ENCODE data around the gene MAP3K3.

MAP3K3 gene

DNA sequence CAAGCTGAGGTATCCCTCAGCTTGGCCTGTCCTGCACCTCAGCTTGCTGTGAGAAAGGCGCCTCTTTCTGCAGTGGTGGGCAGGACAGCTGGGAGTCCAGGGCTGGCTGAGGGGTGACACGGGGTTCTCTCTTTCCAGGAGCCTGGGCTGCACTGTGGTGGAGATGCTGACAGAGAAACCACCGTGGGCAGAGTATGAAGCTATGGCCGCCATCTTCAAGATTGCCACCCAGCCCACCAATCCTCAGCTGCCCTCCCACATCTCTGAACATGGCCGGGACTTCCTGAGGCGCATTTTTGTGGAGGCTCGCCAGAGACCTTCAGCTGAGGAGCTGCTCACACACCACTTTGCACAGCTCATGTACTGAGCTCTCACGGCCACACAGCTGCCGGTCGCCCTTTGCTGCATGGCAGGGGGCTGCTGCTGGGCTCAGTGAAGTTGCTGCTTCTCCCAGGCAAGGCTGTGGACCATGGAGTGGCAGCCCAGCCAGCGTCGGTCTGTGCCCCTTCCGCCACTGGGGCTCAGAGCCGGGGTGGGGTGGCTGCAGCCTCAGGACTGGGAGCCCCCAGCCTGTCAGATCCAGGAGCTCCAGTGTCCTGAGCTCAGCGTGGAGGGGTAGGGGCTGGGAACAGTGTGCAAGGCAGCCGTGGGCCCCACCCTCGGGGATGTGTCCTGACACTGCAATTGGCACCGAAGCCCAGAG, 71.3 kb downstream of the MAP3K3 start:
- no peak for DNase-seq (ENCODE audit: low read depth in 2 of 2, low spot score in 1 of 2)

DNA sequence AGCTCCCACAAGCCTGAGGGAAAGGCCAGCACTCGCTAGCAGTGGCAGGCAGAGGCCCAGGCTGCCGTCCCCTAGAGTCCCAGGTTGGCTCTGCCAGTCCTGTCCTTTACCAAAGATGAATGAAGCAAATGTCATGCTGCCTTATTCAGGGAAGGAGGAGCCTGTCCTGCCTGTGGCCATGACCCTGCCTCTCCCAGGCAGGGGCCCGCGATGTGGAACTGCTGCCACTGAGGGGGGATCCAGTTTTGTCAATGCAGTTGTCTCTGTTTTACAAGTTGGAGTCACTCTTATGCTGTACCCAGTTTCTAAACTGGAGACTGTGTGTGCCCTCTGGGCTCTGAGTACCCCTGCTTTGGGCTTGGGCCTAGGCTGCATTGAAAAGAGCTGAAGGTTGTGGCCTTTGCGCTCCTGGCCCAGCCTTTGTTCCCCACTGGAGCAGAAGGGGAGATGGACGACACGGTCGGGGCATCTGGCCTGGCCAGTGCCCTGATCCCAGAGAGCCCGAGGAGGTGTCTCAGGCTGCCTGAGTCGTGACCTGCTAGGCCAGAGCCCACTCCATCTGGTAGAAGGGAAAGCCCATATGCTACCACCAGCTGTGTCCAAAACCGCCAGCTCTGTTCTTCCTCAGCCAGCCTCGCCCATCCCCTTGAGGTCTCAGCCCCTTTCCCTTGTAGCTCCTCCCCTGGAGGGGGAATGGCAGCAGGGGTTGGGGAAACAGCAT, 72.2 kb downstream of the MAP3K3 start:
- no peak for DNase-seq (ENCODE audit: low read depth in 2 of 2, low spot score in 1 of 2)

DNA sequence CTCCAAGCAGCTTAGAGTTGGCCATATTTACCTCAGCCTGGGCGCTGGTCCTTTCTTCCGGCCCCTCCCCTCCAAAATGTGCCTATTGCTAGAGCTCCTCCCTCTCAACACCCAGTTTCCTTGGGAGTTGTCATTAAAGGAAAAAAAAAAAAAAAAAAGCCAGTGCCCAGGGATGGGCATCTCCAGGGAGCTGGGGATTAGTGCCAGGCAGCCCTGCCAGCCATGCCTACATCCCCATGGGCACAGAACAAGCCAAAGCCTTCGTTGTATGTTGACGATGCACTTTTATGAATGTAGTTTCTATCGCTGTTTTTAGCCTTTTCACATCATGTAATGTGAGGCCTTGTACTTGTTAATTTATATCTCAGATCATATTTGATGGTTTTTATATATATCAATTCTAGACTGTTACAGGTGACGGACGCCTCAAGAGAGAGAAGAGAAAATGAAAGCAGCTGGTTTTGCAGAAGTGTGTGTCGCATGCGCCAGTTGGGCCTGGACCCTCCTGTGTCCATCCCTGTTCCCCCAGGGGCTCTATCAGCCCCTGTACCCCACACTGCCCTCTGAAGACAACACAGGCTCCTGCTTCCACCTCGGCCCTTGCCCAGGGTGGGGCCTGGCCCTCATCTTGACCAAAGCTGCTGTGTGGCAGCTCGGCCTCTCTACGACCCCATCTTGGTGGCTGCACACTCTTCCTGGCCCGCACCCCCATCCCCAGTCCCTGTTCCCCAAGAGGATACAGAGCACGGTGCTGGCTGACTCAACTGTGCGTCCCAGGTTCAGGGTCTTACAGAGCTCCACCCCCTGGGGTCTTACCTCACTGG, 72.9 kb downstream of the MAP3K3 start:
- no peak for DNase-seq (ENCODE audit: low read depth in 2 of 2, low spot score in 1 of 2)

DNA sequence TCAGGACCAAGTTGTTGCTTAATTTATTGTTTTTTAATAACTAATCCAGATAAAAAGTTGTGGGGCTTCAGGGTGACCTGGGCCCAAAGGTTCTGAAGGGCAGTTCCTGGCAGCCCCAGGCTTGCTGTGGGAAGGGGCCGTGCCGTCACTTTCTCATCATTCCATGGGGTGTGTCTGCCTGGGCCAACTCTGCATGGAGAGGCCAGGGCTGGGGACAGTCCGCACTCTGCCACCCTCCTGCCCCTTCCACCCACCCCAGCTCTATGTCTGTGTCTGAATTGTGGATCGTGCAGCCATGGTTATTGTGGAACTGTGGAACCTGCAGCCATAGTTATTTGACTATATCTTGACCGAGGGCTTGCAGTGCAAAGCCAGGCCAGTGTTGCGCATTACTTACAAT, 73.7 kb downstream of the MAP3K3 start:
- DNase-seq (ENCODE audit: low read depth in 2 of 2, low spot score in 1 of 2): no peak

DNA sequence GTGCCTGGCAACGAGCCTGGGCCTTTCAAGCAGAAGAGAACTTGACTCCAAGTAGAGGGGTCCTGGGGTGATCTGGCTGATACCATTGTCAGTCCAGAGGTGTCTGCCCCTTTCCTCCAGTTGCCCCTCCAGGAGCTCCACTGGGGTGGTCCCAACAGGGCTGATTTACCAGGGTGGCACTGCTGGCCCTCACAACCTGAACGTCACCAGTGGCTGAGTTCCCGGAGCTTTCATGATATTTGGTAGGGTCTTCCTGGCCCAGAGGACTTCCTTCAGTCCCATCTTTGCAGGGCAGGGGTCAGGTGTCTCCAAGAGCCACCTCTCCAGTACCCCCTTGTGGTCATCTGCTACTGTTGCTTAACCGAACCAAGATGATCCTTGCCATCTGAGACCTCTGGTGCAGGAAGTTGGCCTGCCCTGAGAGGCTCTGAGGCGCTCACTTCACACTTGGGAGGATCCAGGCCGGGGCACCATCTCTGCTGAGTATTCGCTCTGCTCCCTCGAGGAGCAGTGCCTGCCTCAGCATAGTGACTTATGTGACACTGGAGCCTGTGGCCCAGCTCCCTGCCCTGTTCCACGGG, 74.3 kb downstream of the MAP3K3 start:
- DNase-seq (ENCODE audit: low read depth in 2 of 2, low spot score in 1 of 2): no peak

DNA sequence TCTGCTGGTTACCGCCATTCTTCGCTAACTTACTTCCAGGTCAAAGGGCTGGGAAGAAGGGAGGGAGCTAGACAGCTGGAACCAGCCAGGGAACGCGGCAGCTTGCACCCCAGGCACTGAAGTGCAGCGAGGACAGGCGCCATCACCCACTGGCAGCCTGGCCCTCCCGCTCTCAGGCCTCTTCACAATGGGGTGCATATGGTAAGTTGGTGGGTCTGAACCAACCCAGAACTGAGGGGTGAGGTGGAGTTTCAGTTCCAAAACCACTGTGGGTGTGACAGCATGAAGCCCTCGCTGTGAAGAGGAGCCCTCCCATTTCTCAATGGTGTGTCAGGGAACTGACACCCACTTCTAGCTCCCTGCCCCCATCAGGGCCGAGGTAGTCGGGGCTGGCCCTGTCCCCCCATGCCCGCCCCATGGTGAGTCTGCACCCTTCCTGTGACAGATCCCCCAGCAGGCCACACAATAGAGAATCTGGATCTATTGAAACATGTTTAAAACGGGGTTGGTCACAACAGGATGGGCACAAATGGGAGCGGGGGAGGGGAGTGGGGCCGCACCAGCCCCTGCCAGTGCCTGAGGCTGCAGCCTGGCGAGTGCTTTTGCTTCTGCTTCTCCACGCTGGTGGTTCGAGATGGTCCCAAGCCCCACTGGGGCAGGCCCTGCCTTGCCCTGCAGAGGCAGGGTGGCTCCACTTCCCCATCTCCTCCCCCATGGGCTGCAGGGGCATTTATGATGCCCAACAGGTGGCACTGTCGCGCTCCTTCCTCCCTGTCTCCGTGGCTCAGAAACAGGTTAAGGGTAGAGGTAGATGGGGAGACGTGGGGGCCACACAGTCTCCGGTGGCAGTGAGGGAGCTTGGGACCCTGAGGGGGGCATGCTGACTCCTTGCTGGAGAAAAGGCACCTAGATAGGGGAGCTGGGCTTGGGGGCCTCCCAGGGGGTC, 75.4 kb downstream of the MAP3K3 start:
- peak in 1 of 2 donors; percentile 49 for DNase-seq (ENCODE audit: low read depth in 2 of 2, low spot score in 1 of 2)

DNA sequence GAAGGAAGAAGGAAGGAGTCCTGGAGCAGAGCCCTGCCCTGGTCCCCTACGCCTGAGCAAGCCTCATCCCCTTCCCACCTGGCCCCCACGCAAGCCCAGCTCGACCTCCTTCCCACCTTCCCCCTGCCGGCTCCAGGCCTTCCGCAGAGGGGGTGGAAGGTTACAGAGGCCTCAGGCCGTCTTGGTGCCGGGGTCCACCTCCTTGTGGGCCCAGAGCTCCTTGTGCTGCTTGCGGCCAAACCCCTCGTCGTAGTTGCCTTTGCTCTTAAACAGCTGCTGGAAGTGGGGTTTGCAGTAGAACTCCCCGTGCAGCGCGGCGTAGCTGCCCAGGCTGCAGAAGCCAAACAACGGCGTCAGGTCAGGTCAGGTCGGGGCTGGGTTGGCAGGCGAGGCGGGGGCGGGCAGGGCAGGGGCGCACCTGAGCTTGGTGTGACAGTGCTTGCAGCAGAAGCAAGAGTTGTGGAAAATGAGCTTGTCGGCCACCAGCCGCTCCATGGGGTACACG, 76.2 kb downstream of the MAP3K3 start:
- DNase-seq (ENCODE audit: low read depth in 2 of 2, low spot score in 1 of 2): no peak

DNA sequence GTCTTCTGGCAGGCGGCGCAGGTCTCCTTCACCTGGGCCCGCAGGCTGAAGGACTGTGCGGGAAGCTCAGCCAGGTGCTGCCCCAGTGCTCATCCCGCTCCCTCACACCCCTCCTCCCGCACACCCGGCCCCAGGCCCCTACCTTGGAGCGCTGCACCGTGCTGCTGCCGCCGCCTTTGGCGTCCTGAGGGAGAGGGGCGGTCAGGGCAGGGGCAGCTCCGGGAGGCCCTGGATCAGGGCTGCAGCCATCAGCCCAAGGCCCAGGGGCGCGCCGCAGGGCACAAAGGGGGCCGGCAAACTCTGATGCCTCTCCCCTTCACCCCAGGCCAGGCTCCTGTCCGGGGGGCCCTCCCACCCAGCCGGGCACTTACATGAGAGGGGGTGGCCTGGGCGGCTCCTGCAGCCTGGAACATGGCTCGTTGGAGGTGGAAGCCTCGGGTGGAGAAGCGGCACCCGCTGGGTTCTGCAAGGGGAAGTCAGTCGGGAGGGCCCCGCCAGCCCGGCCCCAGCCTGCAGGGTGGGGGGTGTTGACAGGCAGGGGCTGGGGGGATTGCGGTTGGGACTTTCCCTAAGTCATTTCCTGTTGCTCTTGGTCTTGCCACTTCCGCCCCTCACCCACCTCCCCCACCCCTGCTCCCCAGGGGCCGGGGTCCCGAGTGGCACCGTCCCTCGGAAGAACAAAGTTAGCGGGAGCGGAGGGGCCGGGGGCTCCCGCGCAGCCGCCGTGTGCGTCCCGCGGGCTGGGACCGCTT, 76.8 kb downstream of the MAP3K3 start:
- peak; percentile 62 to 85 for DNase-seq (ENCODE audit: low read depth in 2 of 2, low spot score in 1 of 2)

DNA sequence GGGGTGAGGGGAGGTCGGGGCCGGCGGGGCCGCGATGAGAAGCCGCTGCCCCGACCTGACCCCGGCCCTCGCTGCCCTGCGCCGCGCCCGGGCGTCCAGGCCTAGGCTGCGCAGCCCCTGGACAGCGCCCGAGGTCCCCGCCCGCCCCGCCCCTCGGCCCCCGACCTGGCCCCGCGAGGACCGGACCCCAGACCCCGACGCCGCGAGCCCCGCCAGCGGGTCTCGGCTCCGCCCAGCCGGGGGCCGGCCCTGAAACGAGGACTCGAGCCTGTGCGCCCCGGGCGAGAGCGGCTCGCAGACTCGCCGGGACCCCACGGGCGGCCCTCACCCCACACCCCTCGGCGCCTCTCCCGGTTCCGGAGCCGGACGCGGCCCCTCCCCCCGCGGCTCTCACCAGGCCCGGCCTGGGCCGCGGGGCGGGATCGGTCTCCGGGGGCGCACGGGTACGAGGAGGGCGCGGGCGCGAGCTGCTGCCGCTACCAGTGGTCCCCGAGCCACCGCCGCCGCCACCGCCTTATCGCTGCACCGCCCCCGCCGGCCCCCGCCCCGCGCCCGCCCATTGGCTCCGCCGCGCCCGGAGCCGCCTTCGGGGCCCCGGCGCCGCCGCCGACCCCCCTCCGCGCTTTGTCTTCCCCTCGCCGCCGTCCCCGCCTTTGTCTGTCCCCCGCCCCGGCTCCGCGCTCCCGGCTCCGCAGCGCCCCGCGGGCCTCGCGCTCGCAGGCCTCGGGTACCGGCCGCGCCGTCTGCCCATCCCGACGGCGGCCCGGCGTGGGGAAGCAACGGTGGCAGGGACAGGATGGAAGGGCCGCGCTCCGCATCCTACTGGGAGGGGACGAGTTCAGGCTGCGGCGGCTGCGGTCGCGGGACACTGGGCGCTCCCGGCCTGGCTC, 77.7 kb downstream of the MAP3K3 start, which contains the start of gene LIMD2:
Gene LIMD2 (minus strand): TSS at position 488 of the 890 bp plus-strand sequence. CDS start 827 bp downstream, outside the sequence.
- DNase-seq (ENCODE audit: low read depth in 2 of 2, low spot score in 1 of 2): peak; percentile 68 to 84

DNA sequence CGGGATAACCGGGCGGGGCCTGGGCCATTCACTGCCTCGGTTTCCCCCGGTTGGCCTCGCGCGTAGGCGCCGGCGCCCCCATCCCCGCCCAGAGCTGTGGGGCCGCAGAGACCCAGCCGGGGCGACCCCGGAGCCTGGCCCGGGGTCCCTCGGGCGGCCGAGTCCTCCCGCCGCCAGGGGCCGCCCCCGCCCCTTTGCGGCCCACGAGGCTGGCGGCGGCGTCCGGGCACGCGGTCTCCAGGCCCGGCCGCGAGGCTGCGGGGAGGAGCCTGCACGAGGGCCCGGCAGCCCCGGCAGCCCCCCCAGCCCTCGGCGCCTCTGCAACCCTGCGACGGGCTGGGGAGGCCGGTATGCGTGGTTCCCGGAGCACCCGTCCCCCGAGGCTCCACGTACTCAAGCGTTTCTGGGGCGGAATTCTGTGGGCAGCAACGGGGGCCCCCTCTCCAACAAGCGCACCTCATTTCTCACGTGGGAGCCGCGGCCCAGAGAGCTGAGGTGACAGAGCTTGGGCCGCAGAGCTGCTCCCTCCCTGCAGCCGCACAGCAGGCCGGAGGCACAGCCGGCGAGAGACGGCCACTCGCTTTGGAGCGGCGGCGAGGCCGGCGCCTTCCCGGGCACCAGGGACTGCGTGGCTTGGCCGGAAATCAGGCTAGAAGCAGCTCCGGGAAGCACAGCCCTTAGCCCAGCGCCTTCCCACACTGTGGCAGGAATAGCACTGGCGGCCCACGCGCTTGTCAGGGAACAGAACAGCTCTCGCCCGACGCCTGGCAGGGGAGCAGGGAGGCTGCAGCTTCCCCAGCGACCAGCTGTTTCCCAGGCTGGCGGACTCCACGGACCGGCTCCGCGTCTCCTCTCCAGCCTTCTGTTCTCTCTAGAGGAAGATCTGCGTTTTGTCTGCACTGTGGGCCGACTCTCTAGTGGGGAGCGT, 78.6 kb downstream of the MAP3K3 start:
- DNase-seq (ENCODE audit: low read depth in 2 of 2, low spot score in 1 of 2): peak in 1 of 2 donors; percentile 22

DNA sequence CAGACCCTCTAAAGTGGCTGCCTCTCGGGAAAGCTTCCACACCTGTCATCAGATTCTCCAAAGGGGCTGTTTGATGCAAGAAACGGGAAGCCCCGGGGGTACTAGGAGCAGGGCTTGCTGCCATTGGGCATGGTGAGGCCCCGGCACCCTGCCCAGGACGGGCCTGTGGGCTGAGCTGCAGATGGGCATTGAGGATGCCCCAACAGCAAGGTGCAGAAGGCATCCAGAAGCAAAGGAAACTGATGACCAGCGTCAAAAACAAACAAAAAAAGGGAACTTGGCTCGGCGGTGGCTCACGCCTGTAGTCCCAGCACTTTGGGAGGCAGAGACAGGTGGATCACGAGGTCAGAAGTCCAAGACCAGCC, 79.2 kb downstream of the MAP3K3 start:
- DNase-seq (ENCODE audit: low read depth in 2 of 2, low spot score in 1 of 2): no peak

DNA sequence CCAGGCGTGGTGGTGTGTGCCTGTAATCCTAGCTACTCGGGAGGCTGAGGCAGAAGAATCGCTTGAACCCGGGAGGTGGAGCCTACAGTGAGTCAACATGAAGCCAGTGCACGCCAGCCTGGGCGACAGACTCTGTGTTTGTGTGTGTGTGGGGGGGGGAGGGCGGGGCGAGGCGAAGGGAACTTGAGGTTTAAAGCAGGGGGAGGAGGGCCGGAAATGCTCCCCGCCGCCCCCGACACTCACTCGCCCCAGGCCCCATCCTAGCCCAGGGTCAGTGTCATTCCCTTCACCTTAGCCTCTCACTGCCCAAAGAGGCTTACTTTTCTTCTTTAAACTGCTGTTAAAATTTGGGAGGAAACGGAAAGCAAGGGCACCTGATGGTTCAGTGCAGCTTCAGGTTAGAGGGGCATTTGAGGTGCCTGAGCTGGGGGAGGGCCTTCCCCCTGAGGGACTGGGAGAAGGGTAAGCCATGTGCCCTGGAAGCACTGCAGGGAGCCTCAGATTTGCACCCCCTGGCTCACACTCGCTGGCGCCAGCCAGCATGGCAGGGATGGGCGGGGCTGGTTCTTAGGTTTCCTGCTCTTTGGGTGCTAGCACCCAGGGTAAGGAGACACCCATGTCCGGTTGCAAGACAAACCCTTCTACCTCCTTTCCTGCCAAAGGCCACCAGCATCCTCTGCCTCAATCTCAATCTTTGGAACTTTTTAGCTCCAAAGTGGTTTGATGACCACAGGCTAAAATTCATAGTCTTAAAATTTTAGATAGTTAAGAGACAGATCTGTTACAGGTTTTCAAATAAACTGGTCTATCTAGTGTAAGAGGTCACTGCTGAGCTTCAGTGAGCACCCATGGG, 79.9 kb downstream of the MAP3K3 start:
- peak in 1 of 2 donors; percentile 60 for DNase-seq (ENCODE audit: low read depth in 2 of 2, low spot score in 1 of 2)

DNA sequence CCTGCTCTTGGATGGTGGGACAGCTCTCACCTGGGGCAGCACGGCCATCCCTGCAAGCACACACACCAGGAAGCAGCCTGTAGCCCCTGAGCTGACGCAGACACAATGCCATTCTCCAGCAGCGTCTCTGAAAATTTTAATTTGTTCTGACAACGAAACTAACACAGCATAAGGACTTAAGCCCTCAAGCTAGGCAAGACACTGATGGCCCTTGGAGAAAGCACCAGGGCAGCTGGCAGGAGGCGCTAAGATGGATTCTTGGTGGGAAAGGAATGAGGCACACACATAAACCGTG, 80.5 kb downstream of the MAP3K3 start:
- no peak for DNase-seq (ENCODE audit: low read depth in 2 of 2, low spot score in 1 of 2)

DNA sequence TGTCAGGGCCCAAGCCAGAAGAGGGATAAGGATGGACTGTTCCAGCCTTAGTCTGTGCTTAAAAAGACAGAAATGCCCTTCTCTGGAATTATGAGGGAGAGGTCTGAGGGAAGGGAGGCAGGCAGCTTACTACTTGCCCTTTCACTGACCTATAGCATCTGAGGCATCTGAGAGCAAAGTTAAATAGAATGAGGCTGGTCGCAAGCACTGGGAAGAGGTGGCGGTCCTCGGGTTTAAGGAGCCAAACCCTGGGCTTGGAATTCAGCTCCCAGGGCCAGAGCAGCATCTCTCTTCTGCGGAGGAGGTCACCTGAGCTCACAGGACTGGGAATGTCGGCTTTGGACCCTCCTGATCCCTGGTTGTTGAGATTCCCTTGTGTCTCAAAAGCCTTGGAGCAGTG, 80.8 kb downstream of the MAP3K3 start:
- no peak for DNase-seq (ENCODE audit: low read depth in 2 of 2, low spot score in 1 of 2)

DNA sequence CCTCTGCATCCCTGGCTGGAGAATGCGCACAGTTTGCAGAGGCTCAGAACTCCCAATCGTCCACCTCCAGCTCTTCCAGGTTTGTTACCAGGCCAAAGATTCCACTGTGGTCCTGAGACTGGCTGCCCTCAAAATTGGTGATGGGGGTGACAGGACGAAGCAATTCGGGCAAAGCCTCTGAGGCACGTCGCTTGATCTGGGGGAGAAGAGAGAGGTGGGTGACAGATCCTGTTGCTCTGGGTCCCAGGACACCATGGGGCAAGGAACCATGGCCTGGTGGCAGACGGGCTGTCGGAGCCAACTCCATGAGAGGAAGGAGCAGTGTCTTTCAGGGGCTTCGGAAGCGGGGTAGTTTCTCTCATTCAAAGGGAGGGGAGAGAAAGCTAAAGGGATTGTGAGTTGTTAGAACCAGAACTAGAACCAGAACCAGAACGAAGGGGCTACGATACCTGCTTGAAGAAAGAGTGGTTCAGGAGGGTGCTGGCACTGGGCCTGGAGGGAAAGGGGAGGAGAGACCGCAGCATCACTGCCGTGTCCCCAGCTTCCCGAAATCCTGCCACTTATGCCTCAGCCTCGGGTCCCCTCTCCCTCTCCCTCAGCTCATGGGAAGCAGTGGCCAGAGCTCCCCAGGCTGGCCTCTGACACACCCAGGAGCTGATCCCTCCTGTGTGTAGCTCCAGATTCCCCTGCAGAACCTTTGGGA, 81.5 kb downstream of the MAP3K3 start:
- no peak for DNase-seq (ENCODE audit: low read depth in 2 of 2, low spot score in 1 of 2)

DNA sequence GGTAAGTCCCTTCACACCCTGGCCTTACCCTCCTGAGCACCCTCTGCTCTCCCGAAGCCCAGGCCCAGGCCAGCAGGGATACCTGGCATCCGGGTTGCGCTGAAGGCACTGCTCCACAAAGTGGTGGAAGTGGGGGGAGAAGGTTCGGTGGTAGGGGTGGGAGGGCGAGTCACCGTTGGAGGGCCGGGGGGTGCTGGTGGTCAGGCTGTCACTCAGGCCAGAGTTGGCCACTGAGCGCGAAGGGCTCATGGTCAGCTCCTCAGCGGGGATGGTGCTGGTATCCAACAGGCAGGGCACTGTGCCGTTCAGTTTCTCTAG, 82.0 kb downstream of the MAP3K3 start:
- DNase-seq (ENCODE audit: low read depth in 2 of 2, low spot score in 1 of 2): no peak

Measured in stimulated activated CD8-positive, alpha-beta memory T cell treated with anti-CD3 and anti-CD28 coated beads, Interleukin-4, amount 100 ng/mL, for 4 hours (primary cell).